ENCODE measurements around the gene OPRL1.

The OPRL1 gene

DNA sequence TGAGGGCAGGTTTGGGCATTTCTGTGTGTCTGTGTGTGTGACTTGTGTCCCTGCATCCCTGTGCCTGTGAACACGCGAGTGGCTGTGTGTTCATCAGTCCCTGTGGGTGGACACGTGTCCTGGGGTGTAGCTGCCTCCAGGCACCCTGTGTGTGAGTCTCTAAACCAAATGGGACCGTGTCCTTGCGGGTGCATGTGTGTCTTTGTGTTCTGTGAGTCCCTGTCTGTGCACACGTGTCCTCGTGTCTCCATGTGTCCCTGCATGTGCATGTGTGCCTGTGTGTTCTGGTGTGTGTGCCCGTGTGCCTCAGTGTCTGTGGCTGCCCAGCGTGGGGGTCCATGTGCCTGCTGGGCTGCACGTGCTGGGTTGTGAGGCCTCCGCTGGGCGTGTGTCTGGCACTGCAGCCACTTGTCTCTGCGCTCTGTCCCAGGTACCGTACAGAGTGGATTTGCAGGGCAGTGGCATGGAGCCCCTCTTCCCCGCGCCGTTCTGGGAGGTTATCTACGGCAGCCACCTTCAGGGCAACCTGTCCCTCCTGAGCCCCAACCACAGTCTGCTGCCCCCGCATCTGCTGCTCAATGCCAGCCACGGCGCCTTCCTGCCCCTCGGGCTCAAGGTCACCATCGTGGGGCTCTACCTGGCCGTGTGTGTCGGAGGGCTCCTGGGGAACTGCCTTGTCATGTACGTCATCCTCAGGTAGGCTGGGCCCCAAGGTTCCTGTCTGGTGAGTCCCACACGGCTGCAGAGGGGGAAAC lies 12.6 kb downstream of the OPRL1 start:
- no peak for TF ChIP-seq JUND (IDR thresholded peaks at IDR 0.05; ENCODE audit: low read depth)
- in situ Hi-C loops (cut with HindIII; ENCODE audit: low pct_unique_long_range_greater_than_20kb, low sequenced_read_pairs): no loop called here
- DNase-seq (ENCODE audit: low read depth in 1 of 2, low spot score in 1 of 2): peak in 1 of 2 experiments; percentile 19

DNA sequence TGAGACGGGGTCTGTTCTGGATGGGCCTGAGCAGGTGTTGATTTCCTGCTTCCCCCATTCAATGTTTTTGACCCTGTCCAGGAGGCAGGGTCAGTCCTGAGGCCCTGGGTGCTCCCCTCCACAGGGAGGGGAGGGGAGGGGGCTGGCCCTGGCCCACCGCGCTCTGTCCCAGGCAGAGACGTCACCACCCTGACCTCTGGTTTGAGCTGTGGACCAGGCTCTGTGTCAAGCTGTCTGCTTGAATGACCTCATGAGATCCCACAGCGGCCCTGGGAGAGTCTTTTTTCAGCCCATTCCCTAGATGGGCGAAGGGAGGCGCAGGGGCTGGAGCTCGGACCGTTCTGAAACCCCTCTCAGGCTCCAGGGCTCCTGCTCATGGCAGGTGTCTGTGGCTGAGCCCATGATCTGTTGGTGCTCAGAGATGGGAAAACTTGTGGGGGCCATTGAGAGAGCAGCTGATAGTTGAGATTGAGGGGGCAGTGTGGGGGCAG lies 13.2 kb downstream of the OPRL1 start:
- in situ Hi-C loops (cut with HindIII; ENCODE audit: low pct_unique_long_range_greater_than_20kb, low sequenced_read_pairs): no loop called here
- no peak for TF ChIP-seq JUND (IDR thresholded peaks at IDR 0.05; ENCODE audit: low read depth)
- no peak for DNase-seq (ENCODE audit: low read depth in 1 of 2, low spot score in 1 of 2)

DNA sequence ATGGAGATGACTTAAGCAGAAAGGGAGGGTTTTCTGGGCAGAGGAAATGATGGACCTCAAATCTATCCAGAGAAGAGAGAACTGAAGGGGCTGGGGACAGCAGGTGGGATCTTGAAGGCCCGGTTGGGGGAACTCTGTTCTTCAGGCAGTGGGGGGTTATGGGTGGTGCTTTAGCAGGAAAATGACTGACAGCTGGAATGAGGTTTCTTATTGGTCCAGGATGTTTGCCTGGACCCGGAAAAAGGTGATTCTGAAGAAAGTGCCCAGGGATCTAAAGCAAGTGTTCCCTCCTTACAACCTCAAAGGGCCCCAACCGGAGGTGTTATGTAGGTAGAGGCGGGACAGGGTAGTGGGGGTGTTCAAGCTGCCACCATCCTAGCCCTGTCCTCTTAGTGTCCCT lies 15.6 kb downstream of the OPRL1 start:
- TF ChIP-seq JUND (IDR thresholded peaks at IDR 0.05; ENCODE audit: low read depth): no peak
- no peak for DNase-seq (ENCODE audit: low read depth in 1 of 2, low spot score in 1 of 2)
- in situ Hi-C loops (cut with HindIII; ENCODE audit: low pct_unique_long_range_greater_than_20kb, low sequenced_read_pairs): no loop called here

DNA sequence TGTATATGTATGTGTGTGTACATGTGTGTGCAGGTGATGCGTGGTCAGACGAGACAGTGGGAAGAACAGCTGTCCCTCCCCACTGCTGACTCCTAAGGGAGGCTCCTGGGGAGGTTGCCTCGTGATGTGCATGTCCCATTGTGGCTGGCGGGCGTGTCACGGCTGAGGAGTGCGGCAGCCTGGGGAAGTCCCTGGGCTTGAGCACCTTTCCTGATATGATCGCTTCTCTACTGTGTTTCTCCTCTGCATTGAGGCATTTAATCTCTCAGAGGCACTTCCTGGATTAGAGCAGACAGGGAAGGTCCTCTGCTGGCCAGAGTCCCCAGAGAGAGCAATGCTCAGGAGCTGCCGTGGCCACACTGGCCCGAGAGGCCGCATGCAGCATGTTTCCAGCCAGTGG lies 16.0 kb downstream of the OPRL1 start:
- no peak for TF ChIP-seq JUND (IDR thresholded peaks at IDR 0.05; ENCODE audit: low read depth)
- in situ Hi-C loops (cut with HindIII; ENCODE audit: low pct_unique_long_range_greater_than_20kb, low sequenced_read_pairs): no loop called here
- no peak for DNase-seq (ENCODE audit: low read depth in 1 of 2, low spot score in 1 of 2)

DNA sequence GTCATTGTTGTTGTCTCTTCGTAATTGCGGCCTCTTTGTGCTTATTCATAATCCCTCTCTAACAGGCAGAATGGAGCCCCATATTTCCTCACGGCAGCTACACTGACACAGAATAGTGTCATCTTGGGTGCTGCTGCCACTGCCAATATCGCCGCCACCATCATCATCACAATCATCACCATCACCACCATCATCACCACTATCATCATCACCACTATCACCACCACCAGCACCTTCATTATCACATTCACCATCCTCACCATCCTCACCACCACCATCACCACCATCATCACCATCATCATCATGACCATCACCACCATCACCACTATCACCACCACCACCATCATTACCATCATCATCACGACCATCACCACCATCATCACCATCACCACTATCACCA lies 16.7 kb downstream of the OPRL1 start:
- no peak for TF ChIP-seq JUND (IDR thresholded peaks at IDR 0.05; ENCODE audit: low read depth)
- in situ Hi-C loops (cut with HindIII; ENCODE audit: low pct_unique_long_range_greater_than_20kb, low sequenced_read_pairs): no loop called here
- DNase-seq (ENCODE audit: low read depth in 1 of 2, low spot score in 1 of 2): no peak

DNA sequence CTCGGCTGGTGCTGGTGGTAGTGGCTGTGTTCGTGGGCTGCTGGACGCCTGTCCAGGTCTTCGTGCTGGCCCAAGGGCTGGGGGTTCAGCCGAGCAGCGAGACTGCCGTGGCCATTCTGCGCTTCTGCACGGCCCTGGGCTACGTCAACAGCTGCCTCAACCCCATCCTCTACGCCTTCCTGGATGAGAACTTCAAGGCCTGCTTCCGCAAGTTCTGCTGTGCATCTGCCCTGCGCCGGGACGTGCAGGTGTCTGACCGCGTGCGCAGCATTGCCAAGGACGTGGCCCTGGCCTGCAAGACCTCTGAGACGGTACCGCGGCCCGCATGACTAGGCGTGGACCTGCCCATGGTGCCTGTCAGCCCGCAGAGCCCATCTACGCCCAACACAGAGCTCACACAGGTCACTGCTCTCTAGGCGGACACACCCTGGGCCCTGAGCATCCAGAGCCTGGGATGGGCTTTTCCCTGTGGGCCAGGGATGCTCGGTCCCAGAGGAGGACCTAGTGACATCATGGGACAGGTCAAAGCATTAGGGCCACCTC lies 18.7 kb downstream of the OPRL1 start:
- no peak for TF ChIP-seq JUND (IDR thresholded peaks at IDR 0.05; ENCODE audit: low read depth)
- in situ Hi-C loops (cut with HindIII; ENCODE audit: low pct_unique_long_range_greater_than_20kb, low sequenced_read_pairs): no loop called here

DNA sequence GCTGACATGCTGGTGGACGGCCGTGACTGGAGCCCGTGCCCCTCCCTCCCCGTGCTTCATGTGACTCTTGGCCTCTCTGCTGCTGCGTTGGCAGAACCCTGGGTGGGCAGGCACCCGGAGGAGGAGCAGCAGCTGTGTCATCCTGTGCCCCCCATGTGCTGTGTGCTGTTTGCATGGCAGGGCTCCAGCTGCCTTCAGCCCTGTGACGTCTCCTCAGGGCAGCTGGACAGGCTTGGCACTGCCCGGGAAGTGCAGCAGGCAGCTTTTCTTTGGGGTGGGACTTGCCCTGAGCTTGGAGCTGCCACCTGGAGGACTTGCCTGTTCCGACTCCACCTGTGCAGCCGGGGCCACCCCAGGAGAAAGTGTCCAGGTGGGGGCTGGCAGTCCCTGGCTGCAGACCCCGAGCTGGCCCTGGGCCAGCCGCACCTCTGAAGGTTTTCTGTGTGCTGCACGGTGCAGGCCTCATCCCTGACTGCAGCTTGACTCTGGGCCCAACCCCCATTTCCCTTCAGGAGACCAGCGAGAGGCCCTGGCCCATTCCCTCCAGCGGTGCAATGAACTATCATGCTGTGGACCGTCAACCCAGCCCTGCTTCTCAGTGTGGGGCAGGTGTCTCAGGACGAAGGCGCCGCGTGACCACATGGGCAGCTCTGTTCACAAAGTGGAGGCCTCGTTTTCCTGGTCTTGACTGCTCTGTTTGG lies 19.4 kb downstream of the OPRL1 start:
- DNase-seq (ENCODE audit: low read depth in 1 of 2, low spot score in 1 of 2): no peak
- in situ Hi-C loops (cut with HindIII; ENCODE audit: low pct_unique_long_range_greater_than_20kb, low sequenced_read_pairs): no loop called here
- TF ChIP-seq JUND (IDR thresholded peaks at IDR 0.05; ENCODE audit: low read depth): no peak

More for the DNA sequence above, 18.7 kb downstream of the OPRL1 start:
- DNase-seq (ENCODE audit: low read depth in 1 of 2, low spot score in 1 of 2): no peak

DNA sequence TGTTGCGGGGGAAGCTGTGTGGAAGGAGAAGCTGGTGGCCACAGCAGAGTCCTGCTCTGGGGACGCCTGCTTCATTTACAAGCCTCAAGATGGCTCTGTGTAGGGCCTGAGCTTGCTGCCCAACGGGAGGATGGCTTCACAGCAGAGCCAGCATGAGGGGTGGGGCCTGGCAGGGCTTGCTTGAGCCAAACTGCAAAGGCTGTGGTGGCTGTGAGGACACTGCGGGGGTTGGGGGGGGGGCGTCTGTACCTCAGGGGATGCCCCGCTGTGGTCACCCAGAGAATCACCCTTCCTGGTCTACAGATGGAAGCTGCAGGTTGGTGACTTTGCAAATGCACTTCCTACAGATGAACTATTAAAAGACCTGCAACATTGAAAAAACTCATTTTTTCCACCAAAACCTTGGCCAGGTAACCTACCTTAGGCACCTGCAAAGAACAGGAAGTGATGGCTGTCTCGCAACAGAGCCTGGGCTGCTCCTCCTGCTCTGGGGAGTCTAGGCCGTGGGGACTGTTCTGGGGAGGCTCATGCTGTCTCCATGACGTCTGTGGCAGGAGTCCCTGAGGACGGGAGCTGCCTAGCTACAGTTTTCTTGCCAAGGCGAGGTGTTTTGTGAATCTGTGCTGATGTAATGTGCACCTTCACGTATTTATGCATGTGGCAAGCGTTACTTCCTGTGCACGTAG lies 20.1 kb downstream of the OPRL1 start:
- no peak for DNase-seq (ENCODE audit: low read depth in 1 of 2, low spot score in 1 of 2)
- no peak for TF ChIP-seq JUND (IDR thresholded peaks at IDR 0.05; ENCODE audit: low read depth)

DNA sequence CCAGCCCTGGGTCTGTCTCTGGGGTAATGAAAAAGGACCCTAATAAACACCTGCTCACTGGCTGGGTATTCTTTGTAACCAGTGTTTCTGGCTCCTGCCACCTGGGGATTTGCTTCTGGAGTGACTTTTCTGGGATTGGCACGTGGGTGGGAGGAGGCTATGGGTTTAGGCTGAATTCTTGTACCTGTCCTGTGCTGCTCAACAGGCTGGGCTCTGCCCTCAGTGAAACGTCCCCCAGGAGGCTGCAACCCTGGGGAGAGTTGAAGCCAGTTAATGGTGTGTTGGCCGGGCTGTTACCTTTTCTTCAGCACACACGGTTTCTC lies 20.6 kb downstream of the OPRL1 start:
- no peak for DNase-seq (ENCODE audit: low read depth in 1 of 2, low spot score in 1 of 2)
- in situ Hi-C loops (cut with HindIII; ENCODE audit: low pct_unique_long_range_greater_than_20kb, low sequenced_read_pairs): no loop called here
- TF ChIP-seq JUND (IDR thresholded peaks at IDR 0.05; ENCODE audit: low read depth): no peak

More for the DNA sequence above, 20.1 kb downstream of the OPRL1 start:
- in situ Hi-C loops (cut with HindIII; ENCODE audit: low pct_unique_long_range_greater_than_20kb, low sequenced_read_pairs): no loop called here

DNA sequence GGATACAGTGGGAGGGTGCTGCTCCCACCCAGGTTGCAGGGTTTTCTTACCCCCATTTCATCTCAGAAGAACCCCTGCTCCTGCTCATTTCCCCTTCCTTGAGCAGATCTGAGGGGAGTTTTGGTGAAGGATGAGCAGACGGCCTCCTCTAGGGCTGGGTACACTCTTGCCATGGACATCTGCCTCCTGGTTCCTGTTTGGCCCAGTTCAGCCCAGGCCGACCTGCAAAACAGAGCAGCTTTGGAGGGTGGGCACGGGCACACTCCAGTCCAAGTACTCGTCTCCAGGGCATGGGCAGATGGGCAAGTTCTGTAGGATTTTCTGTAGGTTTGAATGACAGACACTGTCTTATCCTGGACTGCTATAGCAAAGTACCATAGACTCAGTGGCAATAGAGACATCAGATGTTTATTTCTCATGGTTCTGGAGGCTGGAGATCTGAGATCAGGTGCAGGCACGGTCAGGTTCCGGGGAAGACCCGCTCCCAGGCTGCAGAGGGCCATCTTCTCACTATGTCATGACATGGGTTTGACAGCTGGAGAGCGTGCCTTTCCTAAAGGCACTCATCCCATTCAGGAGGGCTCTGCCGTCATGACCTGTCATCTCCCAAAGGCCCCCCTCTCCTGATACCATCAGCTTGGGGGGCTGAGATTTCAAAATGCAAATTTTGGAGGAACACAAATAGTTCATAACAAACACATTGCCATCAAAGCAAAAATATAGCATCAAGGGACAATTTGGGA lies 21.2 kb downstream of the OPRL1 start:
- in situ Hi-C loops (cut with HindIII; ENCODE audit: low pct_unique_long_range_greater_than_20kb, low sequenced_read_pairs): no loop called here
- no peak for TF ChIP-seq JUND (IDR thresholded peaks at IDR 0.05; ENCODE audit: low read depth)
- no peak for DNase-seq (ENCODE audit: low read depth in 1 of 2, low spot score in 1 of 2)

DNA sequence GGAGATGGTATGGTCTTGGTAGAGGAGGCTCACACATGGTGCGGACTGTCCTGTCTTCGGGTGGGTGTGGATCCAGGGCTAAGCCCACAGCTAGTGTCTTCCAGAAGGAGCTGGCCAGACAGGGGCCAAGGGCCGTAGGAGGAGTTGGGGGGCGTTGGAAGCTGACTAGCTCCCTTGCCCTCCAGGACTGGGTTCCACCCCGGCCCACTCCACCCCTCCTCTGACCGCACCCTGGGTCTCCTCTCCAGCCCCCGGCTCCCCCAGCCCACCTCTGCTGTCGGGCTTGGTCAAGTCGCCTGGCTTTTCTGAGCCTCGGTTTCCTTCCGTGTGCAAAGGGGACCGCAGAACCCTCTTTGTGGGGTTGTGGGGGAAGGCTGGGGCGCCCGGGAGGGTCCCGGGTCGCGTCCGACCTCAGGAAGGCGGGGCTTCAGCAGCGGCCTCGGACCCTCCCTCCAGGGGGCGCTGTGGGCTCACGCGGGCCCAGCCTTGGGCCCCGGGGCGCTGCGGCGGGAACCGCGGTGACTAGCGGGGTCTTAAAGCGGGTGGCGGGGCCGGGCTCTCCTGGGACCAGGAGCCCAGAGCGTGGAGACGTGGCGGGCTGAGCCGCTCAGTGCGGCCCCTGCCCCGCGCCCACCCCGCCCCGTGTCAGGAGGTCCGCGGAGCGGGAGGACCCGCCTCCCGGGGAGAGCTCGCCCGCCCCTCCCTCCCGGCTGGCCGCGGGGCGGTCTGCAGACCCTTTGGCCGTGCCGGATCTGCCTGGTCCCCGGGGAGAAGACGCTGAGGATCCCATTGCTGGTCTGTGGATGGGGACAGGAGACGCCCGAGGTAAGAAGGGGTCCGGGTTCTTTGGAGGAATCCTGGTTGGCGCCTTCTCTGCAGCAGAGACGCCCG lies 22.1 kb downstream of the OPRL1 start:
- TF ChIP-seq JUND (IDR thresholded peaks at IDR 0.05; ENCODE audit: low read depth): no peak
- DNase-seq (ENCODE audit: low read depth in 1 of 2, low spot score in 1 of 2): no peak
- in situ Hi-C loops (cut with HindIII; ENCODE audit: low pct_unique_long_range_greater_than_20kb, low sequenced_read_pairs): no loop called here

Data from T47D (cell line).